Activated T-helper 2 cell treated with anti-CD3 and anti-CD28 coated beads, Interferon-gamma antibody, Interleukin-2, Interleukin-4, amounts not matched to agents 10 μg/mL and 5 μg/mL and 100 μg/mL, durations not matched to agents 14 hours and 24 hours and 36 hours (primary cell): ENCODE measurements around the gene ST7. TPM values are rescaled to one million over a fixed set of nuclear protein-coding genes. Genes with fewer than 3 reads are reported as not detected.

Experiments used
- DNase-seq: peaks from one replicate; pipeline ENCODE4 v3.0.0; 2021; ENCODE audit warnings: low spot score
- H3K27ac Mint-ChIP-seq: one replicate; pipeline ENCODE4 v1.8.0; 2021; ENCODE audit warnings: mixed read lengths
- H3K27me3 Mint-ChIP-seq: one replicate; pipeline ENCODE4 v1.8.0; 2021; ENCODE audit warnings: low read depth, mixed read lengths
- H3K36me3 Mint-ChIP-seq: one replicate; pipeline ENCODE4 v1.8.0; 2021; ENCODE audit warnings: low read depth, mixed read lengths
- H3K4me1 Mint-ChIP-seq: one replicate; pipeline ENCODE4 v1.8.0; 2021; ENCODE audit warnings: low read depth, mixed read lengths
- H3K4me3 Mint-ChIP-seq: one replicate; pipeline ENCODE4 v1.8.0; 2021; ENCODE audit warnings: low read depth, mild to moderate bottlenecking, moderate library complexity, mixed read lengths
- H3K9me3 Mint-ChIP-seq: one replicate; pipeline ENCODE4 v1.8.0; 2021; ENCODE audit warnings: mixed read lengths
- intact Hi-C: fragments of 100-400 bp; cut with micrococcal nuclease; formaldehyde crosslinking; loops from one replicate; pipeline ENCODE4 v1.15.1; 2023
- total RNA-seq: library from RNA; stranded (reverse); gene quantifications from 2 replicates; pipeline ENCODE4 v1.2.3, GENCODE V29; 2022

Gene ST7
- total RNA-seq, 1 donor from 2014 or later = 8.0 TPM

DNA sequence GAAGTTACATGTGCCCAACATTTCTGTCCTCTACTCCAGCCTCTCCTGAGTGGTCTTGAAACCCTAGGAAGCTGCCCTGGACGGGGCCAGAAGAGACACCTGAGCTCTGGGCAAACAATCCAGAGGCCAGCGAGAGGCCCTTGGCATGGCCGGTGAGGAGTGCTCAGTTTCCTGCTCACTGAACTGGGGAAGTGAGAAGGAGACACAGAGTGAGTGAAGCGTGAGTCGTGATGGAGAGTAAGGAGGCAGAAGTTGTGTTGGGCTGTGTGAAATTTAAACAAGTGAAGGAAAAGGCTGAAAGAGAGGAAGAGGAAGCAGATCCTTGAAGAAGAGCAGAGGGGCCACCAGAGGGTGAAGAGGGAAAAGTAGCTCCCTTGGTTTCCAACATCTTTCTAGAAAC is 296.4 kb downstream of the ST7 start:
- no peaks in the 10 kb centered on the region for H3K9me3 Mint-ChIP-seq
- H3K36me3 Mint-ChIP-seq = no peaks in the 10 kb centered on the region
- H3K4me1 Mint-ChIP-seq = no peaks in the 10 kb centered on the region
- DNase-seq = no peak
- intact Hi-C loops = no loop called here
- no peak overlapping the region for H3K4me3 Mint-ChIP-seq
- no peaks in the 10 kb centered on the region for H3K27me3 Mint-ChIP-seq
- H3K27ac Mint-ChIP-seq = no peak overlapping the region

DNA sequence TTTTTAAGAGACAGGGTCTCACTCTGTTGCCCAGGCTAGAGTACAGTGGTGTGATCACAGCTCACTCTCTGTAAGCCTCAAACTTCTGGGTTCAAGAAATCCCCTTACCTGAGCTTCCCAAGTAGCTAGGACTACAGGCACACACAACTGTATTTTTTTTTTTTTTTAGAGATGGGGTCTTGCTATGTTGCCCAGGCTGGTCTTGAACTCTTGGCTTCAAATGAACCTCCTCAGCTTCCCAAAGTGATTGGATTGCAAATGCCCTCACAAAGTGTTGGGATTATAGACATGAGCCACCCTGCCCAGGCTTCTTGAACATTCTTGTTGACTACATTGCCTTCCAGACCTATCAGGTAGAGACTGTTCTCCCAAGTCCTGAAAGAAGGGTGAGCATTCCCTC is 296.9 kb downstream of the ST7 start:
- H3K4me1 Mint-ChIP-seq = no peaks in the 10 kb centered on the region
- H3K27ac Mint-ChIP-seq = no peak overlapping the region
- intact Hi-C loops = no loop called here
- no peaks in the 10 kb centered on the region for H3K36me3 Mint-ChIP-seq
- H3K27me3 Mint-ChIP-seq = no peaks in the 10 kb centered on the region
- no peak for DNase-seq
- no peaks in the 10 kb centered on the region for H3K9me3 Mint-ChIP-seq
- no peak overlapping the region for H3K4me3 Mint-ChIP-seq

DNA sequence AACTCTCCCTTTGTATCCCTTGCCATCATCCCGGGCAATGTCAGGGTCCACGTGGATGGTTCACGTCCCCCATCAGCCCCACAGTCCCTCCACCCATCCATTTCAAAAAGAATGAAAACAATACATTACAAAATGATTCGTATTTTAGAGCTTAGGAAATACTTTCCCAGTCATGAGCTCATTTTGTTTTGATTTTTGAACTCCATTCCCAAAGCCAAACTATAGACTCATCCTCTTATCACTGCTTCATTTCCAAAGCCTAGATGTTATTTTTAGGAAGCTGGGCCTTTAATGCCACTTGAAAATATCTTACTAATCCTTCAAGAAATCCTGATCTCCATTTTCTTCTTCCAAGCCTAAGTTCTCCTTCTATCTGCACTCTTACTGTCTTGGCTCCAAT is 297.5 kb downstream of the ST7 start:
- Mint-ChIP-seq H3K4me1 (no peaks in the 10 kb centered on the region), H3K4me3 (no peak overlapping the region), H3K36me3 (no peaks in the 10 kb centered on the region), H3K9me3 (no peaks in the 10 kb centered on the region), H3K27me3 (no peaks in the 10 kb centered on the region), H3K27ac (no peak overlapping the region)
- DNase-seq = no peak
- intact Hi-C loops = no loop called here

DNA sequence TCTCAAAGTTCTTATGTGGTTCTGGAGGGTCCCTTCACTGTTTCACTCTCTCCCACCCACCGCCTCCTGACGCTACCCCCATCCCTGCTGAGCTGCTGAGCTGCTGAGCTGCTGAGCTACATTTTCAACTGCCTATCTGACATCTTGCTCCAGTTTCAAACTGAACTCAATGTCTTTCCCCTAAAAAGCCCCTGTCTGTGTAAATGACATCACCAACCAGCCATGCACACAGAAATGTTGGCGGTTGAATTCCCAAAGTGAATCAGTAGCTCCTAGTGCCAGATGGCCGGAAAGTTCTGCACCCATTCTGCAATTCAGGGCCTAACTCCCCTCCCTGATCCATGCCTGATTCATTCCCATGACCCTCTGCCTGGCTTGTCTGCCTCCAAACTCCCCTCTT is 298.4 kb downstream of the ST7 start:
- H3K4me1 Mint-ChIP-seq = no peaks in the 10 kb centered on the region
- intact Hi-C loops = no loop called here
- no peak for DNase-seq
- H3K36me3 Mint-ChIP-seq = no peaks in the 10 kb centered on the region
- no peaks in the 10 kb centered on the region for H3K9me3 Mint-ChIP-seq
- H3K27ac Mint-ChIP-seq = no peak overlapping the region
- peaks cover 2% of the 10 kb centered on the region for H3K27me3 Mint-ChIP-seq
- H3K4me3 Mint-ChIP-seq = no peak overlapping the region

DNA sequence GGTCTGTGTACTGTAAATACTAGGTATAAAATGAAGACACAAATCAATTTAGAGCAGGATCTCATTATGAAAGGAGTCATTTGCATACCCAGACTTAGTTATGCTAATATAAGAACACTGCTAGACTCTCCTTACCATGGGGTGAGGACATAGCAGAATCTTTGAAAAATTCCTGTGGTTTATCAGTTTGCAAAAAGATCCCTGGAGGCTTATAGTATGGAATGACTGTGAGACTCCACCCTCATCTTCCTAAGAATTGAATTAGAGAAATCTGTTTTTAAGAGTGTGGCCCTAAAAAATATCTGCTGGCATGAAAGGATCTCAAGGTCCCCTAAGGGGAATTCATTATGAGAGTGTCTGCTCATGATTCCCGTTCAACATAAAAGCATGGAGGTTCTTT is 306.3 kb downstream of the ST7 start:
- Mint-ChIP-seq H3K9me3 (no peaks in the 10 kb centered on the region), H3K36me3 (no peaks in the 10 kb centered on the region), H3K27me3 (peaks cover 7% of the 10 kb centered on the region), H3K4me3 (no peak overlapping the region), H3K27ac (no peak overlapping the region), H3K4me1 (no peaks in the 10 kb centered on the region)
- intact Hi-C loops = no loop called here
- no peak for DNase-seq

DNA sequence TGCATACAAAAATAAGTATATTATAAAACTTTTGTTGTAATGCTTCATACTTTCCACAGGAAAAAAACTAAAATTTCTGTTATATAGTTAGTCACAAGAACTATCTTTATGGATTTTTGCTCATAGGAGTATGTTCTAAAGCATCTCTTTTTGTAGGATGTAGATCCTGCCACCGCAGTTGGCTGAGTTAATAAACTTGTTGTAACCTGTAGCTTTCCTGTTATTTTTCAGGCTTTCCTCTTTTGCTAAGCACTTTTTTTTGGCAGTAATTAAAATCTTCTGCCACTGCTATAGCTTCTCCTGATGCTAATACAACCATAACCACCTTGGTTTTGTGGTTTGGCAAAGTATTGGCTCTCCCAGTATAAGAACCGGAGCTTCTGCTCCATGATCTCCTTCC is 309.2 kb downstream of the ST7 start:
- no peaks in the 10 kb centered on the region for H3K4me1 Mint-ChIP-seq
- no peak for DNase-seq
- intact Hi-C loops = no loop called here

DNA sequence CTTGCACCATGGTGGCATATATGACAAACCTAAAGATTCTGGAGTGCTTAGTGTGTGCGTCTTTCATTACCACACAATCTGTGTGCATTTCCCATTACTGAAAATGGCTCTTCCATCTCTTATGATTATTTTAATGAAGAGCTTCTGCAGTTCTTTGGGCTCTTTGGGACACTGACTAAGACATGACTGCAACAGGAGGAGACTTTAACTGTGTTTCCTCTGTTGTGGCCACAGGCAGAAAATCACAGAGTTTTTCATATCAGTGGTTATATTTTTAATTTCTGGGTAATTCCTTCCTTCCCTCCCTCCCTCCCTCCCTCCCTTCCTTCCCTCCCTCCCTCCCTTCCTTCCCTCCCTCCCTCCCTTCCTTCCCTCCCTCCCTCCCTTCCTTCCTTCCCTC is 311.4 kb downstream of the ST7 start:
- no peak overlapping the region for H3K4me3 Mint-ChIP-seq
- H3K4me1 Mint-ChIP-seq = no peaks in the 10 kb centered on the region
- H3K27ac Mint-ChIP-seq = no peak overlapping the region
- peaks cover 5% of the 10 kb centered on the region for H3K27me3 Mint-ChIP-seq
- H3K9me3 Mint-ChIP-seq = no peaks in the 10 kb centered on the region
- DNase-seq = no peak
- no peaks in the 10 kb centered on the region for H3K36me3 Mint-ChIP-seq
- intact Hi-C loops = no loop called here

More for the DNA sequence above, 309.2 kb downstream of the ST7 start:
- Mint-ChIP-seq H3K9me3 (no peaks in the 10 kb centered on the region), H3K36me3 (no peaks in the 10 kb centered on the region), H3K4me3 (no peak overlapping the region), H3K27ac (no peak overlapping the region), H3K27me3 (peaks cover 5% of the 10 kb centered on the region)

DNA sequence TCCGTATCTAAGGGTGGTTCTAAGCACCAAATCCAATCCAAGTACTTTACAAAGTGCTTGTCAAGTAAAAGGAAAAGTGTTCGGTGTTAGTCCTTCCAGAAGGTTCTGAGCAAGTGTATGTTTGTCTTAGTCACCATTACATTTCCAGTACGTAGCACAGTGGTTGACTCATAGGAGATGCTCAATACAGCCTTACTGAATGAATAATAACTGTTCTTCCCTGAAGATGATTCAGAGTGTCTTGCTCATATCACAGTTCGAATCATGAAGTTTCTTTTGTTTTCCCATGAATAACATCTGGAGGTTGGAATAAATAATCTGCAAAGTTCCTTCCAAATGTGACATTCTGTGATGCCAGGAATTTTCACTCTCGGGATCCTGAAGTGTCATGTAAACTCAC is 316.1 kb downstream of the ST7 start:
- Mint-ChIP-seq H3K27me3 (no peaks in the 10 kb centered on the region), H3K27ac (no peak overlapping the region), H3K9me3 (no peaks in the 10 kb centered on the region), H3K36me3 (no peaks in the 10 kb centered on the region), H3K4me3 (no peak overlapping the region), H3K4me1 (no peaks in the 10 kb centered on the region)
- DNase-seq = no peak
- intact Hi-C loops = no loop called here

DNA sequence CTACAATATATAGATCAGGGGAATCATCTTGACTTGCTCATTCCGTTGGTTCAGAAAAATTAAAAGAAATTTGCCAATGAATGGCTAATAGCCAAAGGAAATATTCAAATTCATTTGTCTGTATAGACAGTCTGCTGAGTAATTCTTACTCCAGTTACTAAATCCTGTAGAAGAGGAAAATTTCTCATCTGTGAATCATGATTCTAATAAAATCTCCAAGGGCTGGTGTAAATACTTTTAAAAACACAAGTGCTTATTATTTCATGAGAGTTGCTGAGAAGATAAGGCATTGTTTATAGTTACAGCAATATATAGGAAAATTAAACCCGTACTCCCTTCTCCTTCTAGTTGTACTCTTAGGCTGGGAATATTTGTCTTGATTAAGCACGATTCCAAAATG is 316.6 kb downstream of the ST7 start:
- Mint-ChIP-seq H3K4me1 (no peaks in the 10 kb centered on the region), H3K9me3 (no peaks in the 10 kb centered on the region), H3K27ac (no peak overlapping the region), H3K36me3 (no peaks in the 10 kb centered on the region), H3K27me3 (no peaks in the 10 kb centered on the region), H3K4me3 (no peak overlapping the region)
- DNase-seq = no peak
- intact Hi-C loops = no loop called here

DNA sequence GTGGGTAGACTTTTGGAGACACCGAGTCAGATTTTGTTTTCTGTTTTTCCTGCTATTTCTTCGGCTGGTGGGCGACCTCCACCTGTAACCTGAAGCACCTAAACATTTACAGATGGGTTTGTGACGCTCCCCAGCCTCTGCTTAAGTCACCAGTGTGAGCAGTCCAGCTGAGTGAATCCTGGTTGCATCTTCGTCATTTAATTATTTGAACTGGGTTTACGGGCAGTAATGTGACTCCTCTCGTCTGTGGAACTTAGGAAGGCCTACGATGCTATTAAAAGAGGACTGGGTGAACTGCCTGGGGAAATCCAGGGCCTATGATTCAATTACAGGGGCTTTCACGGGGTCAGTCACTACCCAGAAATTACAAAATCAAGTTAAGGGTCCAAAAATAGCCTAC is 317.1 kb downstream of the ST7 start:
- Mint-ChIP-seq H3K27ac (no peak overlapping the region), H3K4me1 (no peaks in the 10 kb centered on the region), H3K9me3 (no peaks in the 10 kb centered on the region), H3K27me3 (no peaks in the 10 kb centered on the region), H3K36me3 (no peaks in the 10 kb centered on the region), H3K4me3 (no peak overlapping the region)
- DNase-seq = no peak
- intact Hi-C loops = no loop called here

DNA sequence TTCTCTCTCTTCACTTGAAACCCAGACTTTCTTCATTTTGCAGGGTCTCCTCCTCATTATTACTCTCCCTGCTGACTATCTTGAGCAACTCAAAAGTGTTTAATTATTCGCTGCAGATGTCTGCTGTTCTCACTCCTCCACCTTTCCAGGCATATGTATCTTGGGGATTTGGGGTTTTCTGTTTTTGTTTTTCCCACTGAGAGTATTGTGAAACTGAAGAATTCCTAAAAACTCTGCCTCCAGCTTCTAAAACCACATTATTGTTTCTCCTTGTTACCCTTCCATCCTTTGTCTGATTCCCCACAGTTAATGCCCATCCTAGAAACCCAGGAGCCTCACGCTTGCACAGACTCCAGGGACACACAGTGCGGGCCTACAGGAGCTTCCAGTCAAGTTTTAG is 318.3 kb downstream of the ST7 start:
- Mint-ChIP-seq H3K4me3 (no peak overlapping the region), H3K36me3 (no peaks in the 10 kb centered on the region), H3K9me3 (no peaks in the 10 kb centered on the region), H3K27ac (no peak overlapping the region), H3K27me3 (no peaks in the 10 kb centered on the region), H3K4me1 (no peaks in the 10 kb centered on the region)
- no peak for DNase-seq
- intact Hi-C loops = no loop called here

DNA sequence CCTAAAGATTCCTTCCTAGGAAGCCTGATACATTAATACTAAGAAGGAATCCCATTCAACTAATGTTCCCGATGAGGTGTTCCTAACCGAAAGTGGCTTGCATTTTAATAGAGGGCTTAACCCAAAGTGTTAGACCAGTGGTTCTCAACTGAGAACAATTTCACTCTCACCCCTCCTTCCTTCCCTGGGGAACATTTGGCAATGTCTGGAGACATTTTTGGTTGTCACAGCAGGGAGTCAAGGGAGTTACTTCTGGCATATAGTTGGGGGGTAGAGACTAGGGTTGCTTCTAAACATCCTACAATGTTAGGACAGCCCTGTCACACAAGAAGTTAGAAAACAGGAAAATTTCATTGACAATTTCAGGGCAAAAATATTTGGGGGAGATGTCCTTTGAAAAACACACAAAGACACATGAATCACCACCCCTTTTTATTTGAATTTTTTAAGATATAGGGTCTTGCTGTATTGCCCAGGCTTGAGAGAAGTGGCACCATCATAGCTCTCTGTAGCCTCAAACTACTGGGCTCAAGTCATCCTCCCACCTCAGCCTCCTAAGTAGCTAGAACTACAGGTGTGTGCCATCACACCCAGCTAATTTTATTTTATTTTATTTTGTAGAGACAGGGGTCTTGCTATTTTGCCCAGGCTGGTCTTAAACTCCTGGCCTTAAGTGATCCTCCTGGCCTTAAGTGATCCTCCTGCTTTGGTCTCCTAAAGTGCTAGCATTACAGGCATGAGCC is 318.9 kb downstream of the ST7 start:
- Mint-ChIP-seq H3K27ac (no peak overlapping the region), H3K9me3 (no peaks in the 10 kb centered on the region), H3K4me3 (no peak overlapping the region), H3K27me3 (no peaks in the 10 kb centered on the region), H3K4me1 (no peaks in the 10 kb centered on the region), H3K36me3 (no peaks in the 10 kb centered on the region)
- no peak for DNase-seq
- intact Hi-C loops = no loop called here

DNA sequence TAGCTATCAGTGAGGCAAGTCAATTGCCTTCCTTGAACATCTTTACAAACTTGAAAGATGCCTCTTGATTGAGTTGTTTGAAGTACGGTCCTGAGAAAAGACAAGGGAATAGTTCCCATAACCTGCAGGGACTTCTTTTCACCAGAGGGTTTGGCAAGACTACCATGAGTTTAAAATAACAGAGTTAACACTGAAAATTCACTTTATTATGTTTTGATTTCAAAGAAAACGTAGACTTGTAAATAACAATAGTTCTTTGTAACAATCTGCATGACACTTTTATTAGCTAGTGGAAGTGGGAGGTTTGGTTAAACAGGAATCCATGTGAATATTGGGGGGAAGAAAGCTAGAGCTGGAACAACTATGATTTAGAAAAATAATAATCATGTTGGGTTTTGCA is 320.0 kb downstream of the ST7 start:
- no peak for DNase-seq
- H3K27me3 Mint-ChIP-seq = no peaks in the 10 kb centered on the region
- intact Hi-C loops = no loop called here
- H3K4me1 Mint-ChIP-seq = no peaks in the 10 kb centered on the region
- no peak overlapping the region for H3K27ac Mint-ChIP-seq
- no peak overlapping the region for H3K4me3 Mint-ChIP-seq
- H3K36me3 Mint-ChIP-seq = no peaks in the 10 kb centered on the region
- no peaks in the 10 kb centered on the region for H3K9me3 Mint-ChIP-seq

DNA sequence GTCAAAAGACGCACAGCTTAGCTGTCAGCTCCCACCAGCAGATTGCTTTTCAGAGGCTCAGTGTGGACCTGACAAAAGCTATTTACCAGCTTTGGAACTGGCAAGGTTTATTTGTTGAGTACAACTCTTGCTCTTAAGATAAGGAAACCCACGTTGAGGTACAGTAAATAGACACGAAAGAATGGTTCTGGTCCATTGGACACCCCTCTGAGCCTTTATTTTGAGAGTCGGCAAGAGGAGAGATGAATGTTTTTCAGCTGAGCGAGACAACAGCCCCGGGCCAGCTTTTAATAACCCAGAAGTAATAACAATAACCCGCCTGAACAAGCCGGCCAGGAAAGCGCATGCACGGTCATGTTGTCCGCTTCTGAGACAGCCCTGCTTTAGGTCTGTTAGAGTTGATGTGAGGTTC is 320.5 kb downstream of the ST7 start:
- intact Hi-C loops = no loop called here
- H3K27ac Mint-ChIP-seq = no peak overlapping the region
- no peak overlapping the region for H3K4me3 Mint-ChIP-seq

More for the DNA sequence above, 320.5 kb downstream of the ST7 start:
- Mint-ChIP-seq H3K4me1 (no peaks in the 10 kb centered on the region), H3K36me3 (no peaks in the 10 kb centered on the region), H3K27me3 (no peaks in the 10 kb centered on the region), H3K9me3 (no peaks in the 10 kb centered on the region)
- no peak for DNase-seq
